GM18867 (cell line): Measurements from ENCODE around the gene WDR33.

ENCODE experiments used
- ATAC-seq: cut with Tn5 transposase; IDR thresholded peaks from one replicate; pipeline ENCODE4 v1.9.1; 2021; ENCODE audit warnings: mild to moderate bottlenecking, moderate library complexity; ENCODE audit not compliant: unreplicated experiment

The WDR33 gene

GRCh38 chr2:127674241-127675209 is 136.4 kb downstream of the WDR33 start:
- ATAC-seq = no peak

DNA sequence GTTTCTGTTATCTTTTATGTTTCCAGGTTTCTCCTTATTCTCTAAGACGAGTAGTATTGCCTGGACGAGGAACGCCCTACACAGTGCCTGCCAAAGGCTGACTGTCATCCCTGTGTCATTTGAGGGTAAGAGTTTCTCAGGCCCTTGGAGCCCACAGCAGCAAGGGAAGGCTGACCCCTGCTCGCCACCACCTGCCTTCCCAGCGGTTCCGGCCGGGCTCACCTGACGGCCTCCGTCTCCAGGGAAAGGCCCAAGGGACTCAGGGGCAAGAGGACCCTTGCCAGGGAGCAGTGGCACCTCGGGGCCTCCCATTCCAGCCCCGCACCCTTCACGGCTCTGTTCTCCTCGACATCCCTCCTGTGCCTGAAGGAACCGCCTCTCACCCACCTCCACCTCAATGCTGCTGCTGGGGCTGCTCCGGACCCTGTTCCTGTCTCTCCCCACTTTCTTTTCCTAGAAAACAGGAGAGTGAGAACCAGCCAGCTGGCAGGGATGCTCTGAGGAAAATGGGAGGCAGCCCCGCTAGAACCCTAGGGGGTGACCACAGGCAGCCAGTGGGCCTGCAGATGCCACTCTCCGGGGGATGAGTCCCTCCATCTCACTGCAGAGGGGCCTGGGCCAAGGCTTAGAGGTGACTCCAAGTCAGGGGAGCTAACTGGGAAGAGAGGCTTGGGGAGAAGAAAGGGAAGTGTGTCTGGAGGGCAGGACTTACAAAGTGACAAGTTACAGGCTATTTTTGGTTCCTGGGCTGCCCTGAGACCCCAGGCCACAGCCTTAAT is 137.5 kb downstream of the WDR33 start:
- ATAC-seq = no peak

DNA sequence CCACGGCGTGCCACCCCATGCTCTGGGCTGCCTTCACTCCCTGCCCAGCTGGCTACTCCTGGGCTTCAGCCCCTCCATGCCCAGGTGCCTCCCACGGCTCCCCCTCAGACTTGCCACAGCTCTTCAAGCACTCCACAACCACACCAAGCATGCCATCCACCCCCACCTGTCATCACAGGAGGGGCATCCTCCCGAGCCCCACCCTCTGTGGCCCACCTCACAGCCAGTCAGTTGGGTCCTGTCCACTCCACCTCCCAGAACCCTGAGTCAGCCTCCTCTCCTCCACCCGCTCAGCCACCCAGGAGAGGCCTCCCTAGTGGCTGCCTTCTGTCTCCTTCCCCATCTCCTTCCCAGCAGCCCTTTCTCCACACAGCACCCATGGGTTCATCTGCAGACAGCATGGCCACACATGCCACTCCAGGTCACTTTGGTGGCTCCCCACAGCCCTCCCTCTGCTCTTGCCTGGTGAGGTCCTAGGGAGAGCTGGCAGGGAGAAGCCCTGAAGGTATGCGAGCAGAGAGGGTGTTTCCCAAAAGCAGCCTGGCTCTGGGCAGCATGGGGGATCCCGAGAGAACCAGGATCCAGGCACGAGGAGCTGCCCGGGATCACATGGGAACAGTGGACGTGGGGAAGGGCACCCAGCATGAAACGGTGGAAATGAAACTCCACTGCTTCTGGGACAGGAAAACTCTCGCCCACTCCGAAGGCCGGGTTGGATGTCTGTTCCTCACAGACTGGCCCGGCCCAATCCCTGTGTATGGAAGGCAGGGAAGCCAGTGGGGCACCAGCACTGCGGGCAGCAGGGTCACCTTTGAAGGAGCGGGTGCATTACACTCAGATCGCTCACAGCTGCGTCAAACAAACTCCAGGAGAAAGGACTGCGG is 138.4 kb downstream of the WDR33 start:
- ATAC-seq = no peak

DNA sequence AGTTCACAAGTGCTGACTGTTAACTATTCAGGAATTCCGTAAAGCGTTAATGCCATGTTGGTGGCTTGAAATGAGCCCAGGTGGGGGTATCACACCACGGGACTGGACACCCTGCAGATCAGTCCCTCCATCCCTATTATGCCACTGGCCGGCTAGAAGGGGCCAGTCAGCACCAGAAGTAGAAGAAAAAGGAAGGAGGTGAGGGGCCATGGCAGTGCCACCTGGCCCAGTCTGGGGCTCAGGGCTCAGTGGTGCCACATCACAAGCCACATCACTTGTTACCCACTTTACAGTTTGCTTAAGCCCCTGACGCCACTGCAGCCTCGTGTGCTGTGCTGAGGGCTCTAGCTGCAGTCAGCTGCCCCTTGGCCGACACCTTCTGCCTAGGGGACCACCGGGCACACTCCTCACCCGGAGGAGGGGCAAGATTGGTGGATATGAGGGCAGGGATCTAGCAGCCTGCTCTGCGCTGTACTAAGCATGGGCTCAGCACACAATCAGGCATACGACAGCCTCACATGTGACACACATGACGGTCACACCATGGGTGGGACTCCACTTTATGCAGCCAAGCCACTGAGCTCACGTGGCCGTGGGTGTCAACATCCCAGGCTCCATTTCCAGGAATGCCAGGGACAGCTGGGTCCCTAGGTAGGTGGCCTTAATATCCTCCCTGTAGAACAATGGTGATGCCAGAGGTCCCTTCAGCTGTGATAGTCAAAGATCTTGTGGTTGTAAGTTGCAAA is 139.2 kb downstream of the WDR33 start:
- ATAC-seq = no peak

DNA sequence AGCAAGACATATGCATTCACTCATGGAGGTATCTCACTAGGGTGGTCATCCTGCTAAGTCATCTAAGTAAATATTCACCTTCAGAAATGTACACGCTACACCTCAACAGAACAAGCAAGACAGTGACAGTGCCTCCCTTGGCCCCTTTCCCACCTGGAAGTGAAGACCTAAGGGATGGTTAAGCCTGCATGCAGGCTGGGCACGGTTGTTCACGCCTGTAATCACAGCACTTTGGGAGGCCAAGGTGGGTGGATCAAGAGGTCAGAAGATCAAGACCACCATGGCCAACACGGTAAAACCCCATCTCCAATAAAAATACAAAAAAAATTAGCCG is 140.0 kb downstream of the WDR33 start:
- no peak for ATAC-seq

GRCh38 chr2:127670055-127670956 is 140.7 kb downstream of the WDR33 start:
- no peak for ATAC-seq

- ATAC-seq = no peak
Measured at GRCh38 chr2:127669056-127669455, 141.9 kb downstream of the WDR33 start.

DNA sequence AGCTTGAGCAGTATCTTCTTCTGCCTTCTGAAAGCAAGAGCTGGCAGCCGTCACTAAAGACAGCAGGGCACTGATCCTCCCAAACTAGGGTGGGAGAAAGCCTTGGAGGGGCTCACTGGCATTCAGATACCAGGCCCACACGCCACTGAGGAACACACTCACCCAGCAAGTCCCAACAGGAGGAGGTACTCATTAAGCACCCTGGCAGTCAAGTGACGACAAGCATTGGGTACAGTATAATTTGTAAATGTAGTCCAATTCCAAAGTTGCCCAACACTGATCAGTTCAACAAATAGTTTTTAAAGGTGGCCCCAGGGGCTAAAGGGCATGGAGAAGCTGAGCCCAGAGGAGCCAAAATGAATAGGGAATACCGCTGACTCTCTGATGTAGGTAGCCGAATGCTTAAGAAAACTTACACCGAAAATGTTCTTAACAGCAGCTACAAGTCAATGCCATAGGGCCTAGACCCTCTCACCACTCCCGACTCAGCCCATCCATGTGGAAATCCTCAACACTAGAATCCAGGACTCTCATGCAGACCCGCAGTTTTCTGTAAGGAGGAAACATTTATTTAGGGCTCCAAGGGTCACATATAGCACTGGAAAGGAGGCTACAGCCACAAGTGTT is 145.6 kb downstream of the WDR33 start:
- no peak for ATAC-seq

DNA sequence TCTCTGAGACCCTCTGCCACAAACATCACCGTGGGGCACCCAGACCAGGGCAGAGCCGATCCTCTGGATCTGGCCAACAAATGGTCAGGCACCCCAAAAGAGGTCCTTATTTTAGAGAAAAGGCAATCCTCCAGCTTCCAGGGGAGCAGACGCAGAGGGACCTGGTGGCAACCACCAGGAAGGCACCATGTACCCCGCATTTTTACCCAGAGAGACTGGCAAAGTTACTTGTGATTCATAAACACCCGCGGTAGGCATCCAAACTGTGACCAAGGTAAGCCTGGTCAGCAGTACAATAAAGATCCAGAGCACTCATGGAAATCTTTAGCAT is 146.1 kb downstream of the WDR33 start:
- ATAC-seq = no peak

DNA sequence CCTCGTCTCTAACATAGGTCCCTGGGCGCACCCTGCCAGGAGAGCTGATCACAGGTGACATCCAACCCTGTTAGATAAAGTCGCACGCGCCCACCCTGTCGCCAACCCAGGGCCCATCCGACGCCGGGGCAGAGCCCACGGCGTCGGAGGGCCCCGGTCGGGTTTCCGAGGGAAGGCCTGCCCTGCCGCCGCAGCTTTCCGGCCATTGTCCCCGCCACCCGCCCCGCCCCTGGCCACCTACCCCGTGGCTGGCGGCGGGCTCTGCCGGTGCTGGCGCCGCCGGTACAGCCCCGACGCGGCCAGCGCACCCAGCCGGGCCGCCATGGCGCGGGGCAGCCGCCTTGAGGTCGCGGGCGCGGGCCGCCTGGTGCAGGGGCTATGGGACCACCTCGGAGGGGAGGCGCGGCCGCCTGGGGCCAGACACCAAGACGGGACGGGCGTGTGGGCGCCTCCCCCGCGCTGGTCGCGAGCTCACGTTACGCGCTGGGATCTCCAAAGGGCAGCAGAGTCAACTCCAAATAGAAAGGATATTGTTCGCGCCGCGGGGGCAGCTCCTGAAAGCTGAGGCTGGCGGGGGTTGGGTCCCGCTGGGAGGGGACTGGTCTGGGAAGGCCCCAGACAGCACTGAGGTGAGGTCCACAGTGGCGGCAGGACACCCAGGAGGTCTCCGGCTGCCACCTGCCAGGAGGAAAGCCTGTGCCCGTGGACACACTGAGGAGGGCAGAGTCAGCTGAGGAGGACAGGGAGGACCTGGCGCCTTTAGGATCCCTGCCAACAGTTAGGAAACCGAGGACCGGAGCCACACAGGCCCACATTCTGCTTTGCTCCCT is 146.7 kb downstream of the WDR33 start:
- ATAC-seq = no peak

- no peak for ATAC-seq
Measured at GRCh38 chr2:127663566-127664064, 147.4 kb downstream of the WDR33 start.

DNA sequence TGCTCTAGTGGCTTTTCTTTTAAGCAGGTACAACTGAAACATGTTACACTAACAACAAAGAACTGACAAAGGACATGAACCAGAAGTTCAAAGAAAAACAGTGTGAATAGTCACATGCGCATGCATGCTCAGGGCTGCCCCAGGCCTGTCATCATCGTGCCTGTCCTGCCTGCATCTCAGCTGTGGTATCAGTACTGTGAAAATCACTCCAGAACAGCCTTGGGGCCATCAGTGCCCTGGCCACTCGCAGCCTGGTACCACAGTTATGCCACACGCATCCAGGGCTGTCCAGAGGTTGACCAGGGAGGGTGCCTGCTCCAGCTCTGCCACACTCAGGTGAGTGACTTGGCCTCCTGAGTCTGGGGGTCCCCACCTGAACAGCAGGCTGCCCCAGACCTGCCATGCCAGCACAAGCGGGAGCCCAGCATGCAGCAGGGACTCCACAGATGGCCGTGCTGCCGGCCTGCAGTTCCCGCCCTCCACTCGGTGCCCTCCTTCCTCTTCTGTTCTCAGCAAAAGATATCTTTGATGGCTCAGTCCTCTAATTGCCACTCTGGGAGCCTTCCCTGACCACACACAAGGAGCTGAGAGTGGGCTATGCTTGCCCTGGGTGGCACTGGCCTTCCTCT is 147.9 kb downstream of the WDR33 start:
- no peak for ATAC-seq

DNA sequence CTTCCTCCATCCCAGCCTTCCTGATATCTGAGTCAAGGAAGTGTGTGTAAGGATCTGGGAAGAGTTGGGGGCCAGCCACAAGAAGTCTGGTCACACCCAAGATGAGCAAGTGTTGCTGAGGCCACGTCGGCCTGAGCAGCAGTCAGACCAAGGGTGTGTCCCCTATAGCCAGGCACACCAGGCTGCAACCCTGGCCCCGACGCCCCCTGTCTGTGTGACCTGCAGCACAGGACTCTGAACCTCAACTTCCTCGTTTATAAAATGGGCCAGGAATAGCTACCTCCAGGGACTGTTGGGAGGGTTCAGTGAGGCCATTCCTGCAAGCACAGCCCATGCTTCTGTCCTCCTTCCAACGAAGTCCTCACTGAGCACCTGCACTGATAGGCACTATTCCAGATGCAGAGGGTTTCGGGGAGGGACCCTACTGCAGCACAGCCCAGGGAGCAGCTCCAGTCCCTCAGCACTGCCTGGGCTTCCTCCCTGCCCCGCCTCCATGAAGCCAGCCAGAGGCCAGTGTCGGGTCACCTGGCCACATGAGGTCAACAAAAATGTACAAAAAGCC is 148.9 kb downstream of the WDR33 start:
- ATAC-seq = no peak

GRCh38 chr2:127661072-127661649 is 149.8 kb downstream of the WDR33 start:
- no peak for ATAC-seq

- no peak for ATAC-seq
Measured at GRCh38 chr2:127660291-127660578, 150.7 kb downstream of the WDR33 start.

- no peak for ATAC-seq
Measured at GRCh38 chr2:127659408-127660290, 151.3 kb downstream of the WDR33 start.
